GM12872 (cell line): Measurements from ENCODE around the gene SEC14L5.

ENCODE experiments used
- CTCF ChIP-seq: IDR thresholded peaks from 3 replicates; pipeline ENCODE4 v1.5.1; 2011; ENCODE audit warnings: low read depth, mild to moderate bottlenecking, low read length, moderate library complexity; ENCODE audit not compliant: insufficient read depth

SEC14L5 gene

GRCh38 chr16:4933433-4933832 lies 24.7 kb upstream of the SEC14L5 start:
- TF ChIP-seq CTCF, result no peak

- TF ChIP-seq CTCF, result no peak
These were observed 24.2 kb upstream of the SEC14L5 start for GRCh38 chr16:4933871-4934395.

GRCh38 chr16:4934591-4934990 lies 23.5 kb upstream of the SEC14L5 start:
- TF ChIP-seq CTCF, result no peak

- TF ChIP-seq CTCF, result no peak
These were observed 22.8 kb upstream of the SEC14L5 start for GRCh38 chr16:4935241-4935855.

GRCh38 chr16:4936181-4936990 lies 21.7 kb upstream of the SEC14L5 start:
- TF ChIP-seq CTCF, result no peak

GRCh38 chr16:4936991-4937781 lies 20.9 kb upstream of the SEC14L5 start, which contains the start of gene PPL:
PPL (minus strand) TSS chr16:4937148; CDS start chr16:4937045, 103 bp downstream.
- TF ChIP-seq CTCF, result no peak
